Measurements from ENCODE around the gene AMHR2.
"Not testable (repeated sequence)": the region's sequence is repeated elsewhere in the genome, so short reads cannot be mapped to it uniquely, and the experiment has no call there.

The AMHR2 gene

DNA sequence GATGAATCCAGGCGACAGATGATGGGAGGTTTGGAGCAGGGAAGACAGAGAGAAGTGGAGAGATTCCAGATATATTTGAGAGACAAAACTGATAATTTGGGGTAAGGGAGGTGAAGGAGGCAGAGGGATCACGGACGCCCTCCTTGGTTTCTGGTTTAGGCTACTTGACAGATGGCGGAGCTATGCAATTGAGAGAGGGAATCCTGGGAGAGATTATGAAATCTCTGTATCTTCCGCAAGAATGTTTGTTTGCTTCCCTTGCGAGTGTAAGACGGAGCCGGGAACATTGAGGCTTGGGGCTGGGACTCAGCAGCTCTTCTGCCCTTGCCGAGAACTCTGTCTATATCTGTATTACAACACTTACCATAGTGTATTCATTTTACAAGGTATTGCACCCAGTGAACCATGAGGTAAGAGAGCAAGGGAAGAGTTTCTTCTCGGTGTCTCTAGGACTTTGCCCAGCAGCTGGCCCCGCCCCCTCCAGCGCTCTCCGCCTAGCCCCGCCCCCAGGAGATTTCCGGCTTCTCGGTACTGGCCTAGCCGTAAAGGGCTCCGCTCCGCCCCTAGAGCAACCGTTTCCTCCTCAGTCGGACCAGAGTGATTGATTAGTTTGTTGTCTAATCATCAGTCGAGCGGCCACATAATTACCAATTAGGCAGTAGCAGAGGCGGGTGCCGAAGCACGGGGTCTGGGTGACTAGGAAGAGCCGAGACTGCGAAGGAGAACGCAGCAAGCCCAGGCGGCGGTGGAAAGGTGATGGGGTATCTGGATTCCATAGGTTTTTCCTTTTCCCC, 17.6 kb downstream of the AMHR2 start, which contains the start of gene PRR13:
TSS of gene PRR13 (plus strand) at position 695 of the 794 bp plus-strand sequence. CDS start 981 bp downstream, outside the sequence.
- TF ChIP-seq, protein P1, sequence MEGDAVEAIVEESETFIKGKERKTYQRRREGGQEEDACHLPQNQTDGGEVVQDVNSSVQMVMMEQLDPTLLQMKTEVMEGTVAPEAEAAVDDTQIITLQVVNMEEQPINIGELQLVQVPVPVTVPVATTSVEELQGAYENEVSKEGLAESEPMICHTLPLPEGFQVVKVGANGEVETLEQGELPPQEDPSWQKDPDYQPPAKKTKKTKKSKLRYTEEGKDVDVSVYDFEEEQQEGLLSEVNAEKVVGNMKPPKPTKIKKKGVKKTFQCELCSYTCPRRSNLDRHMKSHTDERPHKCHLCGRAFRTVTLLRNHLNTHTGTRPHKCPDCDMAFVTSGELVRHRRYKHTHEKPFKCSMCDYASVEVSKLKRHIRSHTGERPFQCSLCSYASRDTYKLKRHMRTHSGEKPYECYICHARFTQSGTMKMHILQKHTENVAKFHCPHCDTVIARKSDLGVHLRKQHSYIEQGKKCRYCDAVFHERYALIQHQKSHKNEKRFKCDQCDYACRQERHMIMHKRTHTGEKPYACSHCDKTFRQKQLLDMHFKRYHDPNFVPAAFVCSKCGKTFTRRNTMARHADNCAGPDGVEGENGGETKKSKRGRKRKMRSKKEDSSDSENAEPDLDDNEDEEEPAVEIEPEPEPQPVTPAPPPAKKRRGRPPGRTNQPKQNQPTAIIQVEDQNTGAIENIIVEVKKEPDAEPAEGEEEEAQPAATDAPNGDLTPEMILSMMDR (IDR thresholded peaks at IDR 0.05; ENCODE audit: low read depth, low read length, missing control alignments), result no peak
- in situ Hi-C loops (cut with HindIII; ENCODE audit: low sequenced_read_pairs), result no loop called here
- peak within 1 kb of the TSS; percentile 61 for H3K4me3 ChIP-seq (ENCODE audit: low read depth, low read length)
- DNase-seq (ENCODE audit: low read depth), result peak; percentile 98

DNA sequence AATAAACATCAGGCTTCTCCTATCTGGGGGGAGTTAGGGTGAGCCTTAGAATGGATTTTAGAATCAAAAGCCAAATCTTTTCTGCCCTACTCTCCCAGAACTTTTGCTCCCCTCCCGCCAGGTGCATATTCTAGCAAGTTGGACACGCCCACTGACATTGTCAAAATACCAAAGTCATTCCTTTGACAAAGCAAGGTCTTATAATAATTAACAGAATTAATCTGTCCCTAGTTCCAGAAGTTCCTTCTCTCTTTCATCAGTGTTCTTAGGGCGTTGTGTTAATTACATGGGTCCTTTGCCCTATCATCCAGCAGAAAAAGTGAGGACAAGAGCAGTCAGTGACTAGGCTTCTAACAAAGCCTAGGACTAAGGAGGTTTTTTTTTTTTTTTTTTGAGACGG, 20.3 kb downstream of the AMHR2 start:
- H3K4me3 ChIP-seq (ENCODE audit: low read depth, low read length), result no peak overlapping the region
- DNase-seq (ENCODE audit: low read depth), result no peak
- in situ Hi-C loops (cut with HindIII; ENCODE audit: low sequenced_read_pairs), result no loop called here
- TF ChIP-seq, protein P1 (IDR thresholded peaks at IDR 0.05; ENCODE audit: low read depth, low read length, missing control alignments), result no peak

DNA sequence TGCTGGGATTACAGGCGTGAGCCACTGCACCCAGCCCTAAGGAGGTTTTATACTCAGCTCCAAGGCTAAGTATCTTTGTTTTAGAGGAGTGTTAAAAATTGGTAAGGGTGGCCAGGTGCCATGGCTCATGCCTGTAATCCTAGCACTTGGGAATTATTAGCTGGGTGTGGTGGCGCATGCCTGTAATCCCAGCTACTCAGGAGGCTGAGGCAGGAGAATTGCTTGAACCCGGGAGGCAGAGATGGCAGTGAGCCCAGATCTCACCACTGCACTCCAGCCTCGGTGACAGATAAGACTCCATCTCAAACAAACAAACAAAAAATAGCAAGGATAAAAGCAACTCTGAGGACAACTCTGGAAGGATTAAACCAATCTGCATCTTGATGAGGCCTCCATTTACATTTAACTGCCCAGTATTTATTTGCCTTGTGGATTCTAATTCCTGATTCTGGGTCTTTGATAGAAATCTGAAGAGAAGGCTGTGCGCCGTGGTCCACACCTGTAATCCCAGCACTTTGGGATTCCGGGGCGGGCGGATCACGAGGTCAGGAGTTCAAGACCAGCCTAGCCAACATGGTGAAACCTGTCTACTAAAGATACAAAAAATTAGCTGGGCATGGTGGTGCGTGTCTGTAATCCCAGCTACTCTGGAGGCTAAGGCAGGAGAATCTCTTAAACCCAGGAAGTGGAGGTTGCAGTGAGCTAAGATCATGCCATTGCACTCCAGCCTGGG, 21.1 kb downstream of the AMHR2 start:
- H3K4me3 ChIP-seq (ENCODE audit: low read depth, low read length), result not testable (repeated sequence)

DNA sequence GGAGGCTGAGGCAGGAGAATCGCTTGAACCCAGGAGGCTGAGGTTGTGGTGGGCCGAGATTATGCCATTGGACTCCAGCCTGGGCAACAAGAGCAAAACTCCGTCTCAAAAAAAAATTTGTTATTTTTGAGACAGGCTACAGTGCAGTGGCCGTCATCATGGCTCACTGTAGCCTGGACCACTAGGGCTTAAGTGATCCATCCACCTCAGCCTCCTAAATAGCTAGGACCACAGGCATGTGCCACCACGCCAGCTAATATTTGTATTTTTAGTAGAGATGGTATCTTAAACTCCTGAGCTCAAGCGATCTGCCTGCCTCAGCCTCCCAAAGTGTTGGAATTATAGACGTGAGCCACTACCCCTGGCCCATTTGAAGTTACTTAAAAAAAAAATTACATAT, 27.3 kb downstream of the AMHR2 start:
- TF ChIP-seq, protein P1 (IDR thresholded peaks at IDR 0.05; ENCODE audit: low read depth, low read length, missing control alignments), result no peak
- no peak for DNase-seq (ENCODE audit: low read depth)
- H3K4me3 ChIP-seq (ENCODE audit: low read depth, low read length), result no peak overlapping the region
- in situ Hi-C loops (cut with HindIII; ENCODE audit: low sequenced_read_pairs), result no loop called here

More for the DNA sequence above, 21.1 kb downstream of the AMHR2 start:
- DNase-seq (ENCODE audit: low read depth); in situ Hi-C loops (cut with HindIII; ENCODE audit: low sequenced_read_pairs): not testable (repeated sequence)

DNA sequence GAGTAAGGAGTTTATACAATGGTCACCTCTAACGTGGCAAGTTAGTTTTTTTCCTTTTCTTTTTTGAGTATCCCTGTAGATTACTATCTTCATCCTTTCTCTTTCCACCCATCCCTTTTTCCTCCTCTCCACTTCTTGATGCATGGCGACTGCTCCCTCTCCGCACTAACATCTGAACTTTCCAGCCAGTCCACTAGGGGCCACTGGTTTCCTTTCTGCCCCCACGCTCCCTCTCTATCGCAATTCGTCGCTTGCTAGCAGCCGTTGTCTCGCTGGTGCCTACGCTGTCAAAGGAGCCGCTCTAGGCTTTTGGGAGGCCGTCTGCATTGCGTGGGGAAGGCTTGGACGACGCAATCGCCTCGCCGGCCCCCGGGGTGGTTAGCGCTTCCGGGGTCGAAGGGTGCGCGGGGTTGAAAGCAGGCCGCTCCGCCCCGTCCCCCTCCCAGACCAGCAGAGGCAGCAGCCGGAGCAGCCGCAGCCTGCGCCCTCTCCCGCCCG, 28.1 kb downstream of the AMHR2 start, which contains the start of gene PCBP2:
TSS of gene PCBP2 (plus strand) at position 442 of the 498 bp plus-strand sequence. CDS start 2,699 bp downstream, outside the sequence.
- in situ Hi-C loops (cut with HindIII; ENCODE audit: low sequenced_read_pairs), result no loop called here
- TF ChIP-seq, protein P1 (IDR thresholded peaks at IDR 0.05; ENCODE audit: low read depth, low read length, missing control alignments), result peak; percentile 89
- peak; percentile 99 for DNase-seq (ENCODE audit: low read depth)
- peak within 1 kb of the TSS; percentile 90 for H3K4me3 ChIP-seq (ENCODE audit: low read depth, low read length)

DNA sequence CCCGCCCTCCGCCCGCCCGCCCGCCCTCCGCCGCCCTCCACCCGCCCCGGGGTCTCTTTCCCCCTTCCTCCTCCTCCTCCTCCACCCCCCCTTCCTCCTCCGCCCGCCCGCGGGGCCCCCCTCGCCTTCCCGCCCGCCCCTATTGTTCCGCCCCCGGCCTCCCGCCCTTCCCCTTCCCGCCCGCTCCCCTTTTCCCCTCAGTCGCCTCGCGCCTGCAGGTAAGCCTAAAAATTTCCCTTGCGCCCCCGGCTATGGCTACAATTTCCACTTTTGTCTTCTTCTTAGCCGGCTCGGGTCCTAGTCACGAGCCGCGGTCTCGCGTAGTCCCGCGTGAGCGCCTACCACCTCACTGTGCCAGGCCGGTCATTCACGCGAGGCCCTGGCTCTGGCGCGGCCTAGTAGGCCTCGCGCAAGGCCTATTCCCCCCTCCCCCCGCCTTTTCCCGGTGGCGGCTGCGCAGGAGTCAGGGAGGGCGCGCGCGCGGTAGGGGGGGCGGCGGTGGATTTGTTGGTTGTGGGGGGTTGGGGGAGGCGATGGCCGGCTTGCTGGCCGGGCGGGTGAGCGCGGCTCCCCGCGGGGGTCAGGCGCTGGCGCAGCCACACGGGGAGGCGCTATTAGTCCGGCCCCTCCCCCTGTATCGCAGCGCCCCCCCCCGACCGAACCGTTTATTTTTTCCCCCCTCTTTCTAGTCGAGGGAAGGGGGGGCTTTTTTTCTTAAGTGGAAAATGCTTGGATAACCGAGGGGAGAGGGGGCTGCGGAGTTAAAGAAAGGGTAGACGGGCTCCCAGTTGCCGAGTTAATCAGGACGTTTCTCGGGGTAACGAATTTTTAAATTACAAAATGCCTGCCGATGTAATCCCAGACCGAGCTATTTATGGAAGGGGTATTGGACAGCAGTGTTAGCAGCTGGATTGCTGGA, 28.8 kb downstream of the AMHR2 start:
- TF ChIP-seq, protein P1 (IDR thresholded peaks at IDR 0.05; ENCODE audit: low read depth, low read length, missing control alignments), result peak; percentile 22
- DNase-seq (ENCODE audit: low read depth), result peak; percentile 66
- in situ Hi-C loops (cut with HindIII; ENCODE audit: low sequenced_read_pairs), result no loop called here
- H3K4me3 ChIP-seq (ENCODE audit: low read depth, low read length), result peak overlapping the region; percentile 90
